GM12878 (cell line): ENCODE data around the gene ZFP37. TPM values are rescaled to one million over a fixed set of nuclear protein-coding genes. Genes with fewer than 3 reads are reported as not detected.
"Not testable (repeated sequence)": the region's sequence is repeated elsewhere in the genome, so short reads cannot be mapped to it uniquely, and the experiment has no call there.

Experiments
- ATAC-seq: fragments of 200-7000 bp; cut with Tn5 transposase; 3 replicates; pipeline ENCODE4 v1.9.1; 2020; ENCODE audit warnings: mild to moderate bottlenecking, moderate library complexity
- BruUV-seq: library from RNA; stranded (reverse); fragments of 400-500 nt; replicated peaks from 2 replicates; lab custom pipeline; 2021; lab: Mats Ljungman, UMichigan
- CTCF ChIA-PET: fragments of 300-600 bp; sonication (Branson Sonifier 250); formaldehyde crosslinking; extraction: SDS; loops from one replicate; lab custom pipeline; 2021; ENCODE audit warnings: inconsistent platforms; lab: Yijun Ruan, JAX
- POLR2A ChIA-PET: fragments of 350-600 bp; formaldehyde crosslinking; extraction: SDS; loops from one replicate; lab custom pipeline; 2021; ENCODE audit warnings: inconsistent platforms; lab: Charles Lee
- RAD21 ChIA-PET: fragments of 300-600 bp; sonication (Branson Sonifier 250); formaldehyde crosslinking; loops from one replicate; lab custom pipeline; 2023; ENCODE audit warnings: antibody characterized with exemption; ENCODE audit not compliant: unreplicated experiment; lab: Charles Lee
- SMC1A ChIA-PET: fragments of 300-600 bp; sonication (Branson Sonifier 250); formaldehyde crosslinking; loops from one replicate; lab custom pipeline; 2023; ENCODE audit not compliant: unreplicated experiment, uncharacterized antibody; lab: Charles Lee
- DNase-seq: peaks from one replicate; pipeline ENCODE4 v3.0.0-alpha.2; 2011; ENCODE audit warnings: low read depth, low spot score
- FAIRE-seq: peaks from 3 replicates; lab custom pipeline; 2011; peaks lifted over from hg19 to GRCh38; lab: Jason Lieb, UNC
- H2AFZ ChIP-seq: 2 replicates; pipeline ENCODE4 v1.6.0; 2011; ENCODE audit warnings: low read depth, low read length, control low read depth; ENCODE audit not compliant: control insufficient read depth
- H3K27ac ChIP-seq: 2 replicates; pipeline ENCODE4 v1.5.1; 2011; ENCODE audit warnings: control low read depth; ENCODE audit not compliant: control insufficient read depth, insufficient read depth
- H3K27me3 ChIP-seq, 2 experiments: replicated peaks in 1 of 2; 2 replicates each; pipeline versions ENCODE4 v1.6.0 to v1.6.1; 2011; ENCODE audit warnings: low read length in 1 of 2; ENCODE audit not compliant: control insufficient read depth in 2 of 2, insufficient read depth in 2 of 2
- H3K36me3 ChIP-seq, 2 experiments: 2 replicates each; pipeline ENCODE4 v1.5.1; 2011; ENCODE audit warnings: low read length in 1 of 2; ENCODE audit not compliant: control insufficient read depth in 2 of 2, insufficient read depth in 2 of 2
- H3K4me1 ChIP-seq: 2 replicates; pipeline ENCODE4 v1.6.1; 2011; ENCODE audit warnings: mild to moderate bottlenecking, low read length, moderate library complexity, mixed read lengths; ENCODE audit not compliant: control insufficient read depth, insufficient read depth
- H3K4me2 ChIP-seq: 2 replicates; pipeline ENCODE4 v1.6.0; 2011; ENCODE audit warnings: control low read depth; ENCODE audit not compliant: control insufficient read depth, insufficient read depth
- H3K4me3 ChIP-seq: fragments of 200-600 bp; sonication (generic); 2 replicates; pipeline ENCODE4 v1.5.1; 2016
- H3K79me2 ChIP-seq: 2 replicates; pipeline ENCODE4 v1.6.0; 2011; ENCODE audit warnings: low read length; ENCODE audit not compliant: control insufficient read depth, insufficient read depth
- H3K9ac ChIP-seq: 2 replicates; pipeline ENCODE4 v1.8.0; 2011; ENCODE audit warnings: low read length, control low read depth, mixed read lengths; ENCODE audit not compliant: control insufficient read depth, insufficient read depth
- H3K9me3 ChIP-seq: replicated peaks from 3 replicates; pipeline ENCODE4 v1.5.1; 2011; ENCODE audit warnings: mild to moderate bottlenecking, low read length; ENCODE audit not compliant: control insufficient read depth, insufficient read depth
- H4K20me1 ChIP-seq: 2 replicates; pipeline ENCODE4 v1.6.0; 2011; ENCODE audit not compliant: control insufficient read depth, insufficient read depth
- CBX5 ChIP-seq: sonication (generic); IDR thresholded peaks from 2 replicates; pipeline ENCODE4 v1.6.1; 2016; ENCODE audit warnings: low read depth, moderate library complexity, mild to moderate bottlenecking, inconsistent platforms
- CREB1 ChIP-seq: IDR thresholded peaks from 2 replicates; pipeline ENCODE4 v1.6.1; 2012; ENCODE audit warnings: low read depth, mild to moderate bottlenecking, inconsistent platforms
- EED ChIP-seq: sonication (generic); IDR thresholded peaks from 2 replicates; pipeline ENCODE4 v1.6.1; 2016; ENCODE audit warnings: antibody characterized with exemption, low read depth
- GABPA ChIP-seq: IDR thresholded peaks from 2 replicates; pipeline ENCODE4 v1.6.1; 2014; ENCODE audit warnings: antibody characterized with exemption, low read depth, mild to moderate bottlenecking, inconsistent platforms
- HCFC1 ChIP-seq: fragments of 150-350 bp; IDR thresholded peaks from 2 replicates; pipeline ENCODE4 v1.6.1; 2014; ENCODE audit warnings: low read length
- WGBS: methylation state at CpG from one replicate; pipeline ENCODE4 v1.1.6; 2016; ENCODE audit warnings: low lambda C conversion rate; ENCODE audit not compliant: insufficient replicate concordance, insufficient coverage; ENCODE audit errors: missing lambda C conversion rate; 5-methylcytosine and 5-hydroxymethylcytosine counted together
- in situ Hi-C: fragments of 300-500 bp; cut with MboI; formaldehyde crosslinking; loops from 9 replicates; pipeline ENCODE4 v1.14.3; 2018; ENCODE audit warnings: mixed read lengths
- intact Hi-C: fragments of 100-400 bp; cut with micrococcal nuclease; formaldehyde crosslinking; loops from one replicate; pipeline ENCODE4 v1.14.2; 2022; ENCODE audit not compliant: unreplicated experiment
- polyA plus RNA-seq, 11 experiments: library from polyadenylated mRNA; depleted of rRNA in 4 of 11; unstranded in 6 of 11; stranded (reverse) in 5 of 11; fragments of >200 nt; fragmentation: Nextera tagmentation in 4 of 11; fragmentation: Illumina TruSeq in 1 of 11; extraction: Ambion mirVana in 4 of 11; extraction: Trizol in 1 of 11; gene quantifications; 1 replicate in 1 of 11; 2 replicates in 10 of 11; pipeline versions ENCODE4 v1.2.1 to v1.2.3, GENCODE V29; 2011 to 2016; ENCODE audit warnings: inconsistent platforms in 2 of 11, missing spikeins in 2 of 11, low read depth in 1 of 11
- total RNA-seq, 4 experiments: library from RNA; depleted of rRNA in 3 of 4; stranded (reverse); fragments of >200 nt in 3 of 4; fragmentation: Illumina TruSeq in 1 of 4; extraction: Trizol in 1 of 4; gene quantifications; 2 replicates each; pipeline versions ENCODE4 v1.2.1 to v1.2.3, GENCODE V29; 2013 to 2021
- TF ChIP-seq, protein P1 (sequence below): fragments of 450-650 bp; IDR thresholded peaks from 2 replicates; pipeline ENCODE4 v1.6.1; 2017; ENCODE audit warnings: mild to moderate bottlenecking

Gene ZFP37
- total and polyA plus RNA-seq, 10 of the 15 experiments (the other 5 are each of a cell fraction or from before 2014, with no cell fraction given): 0.47 to 1.7 (median 1.4) TPM; not detected in 1

DNA sequence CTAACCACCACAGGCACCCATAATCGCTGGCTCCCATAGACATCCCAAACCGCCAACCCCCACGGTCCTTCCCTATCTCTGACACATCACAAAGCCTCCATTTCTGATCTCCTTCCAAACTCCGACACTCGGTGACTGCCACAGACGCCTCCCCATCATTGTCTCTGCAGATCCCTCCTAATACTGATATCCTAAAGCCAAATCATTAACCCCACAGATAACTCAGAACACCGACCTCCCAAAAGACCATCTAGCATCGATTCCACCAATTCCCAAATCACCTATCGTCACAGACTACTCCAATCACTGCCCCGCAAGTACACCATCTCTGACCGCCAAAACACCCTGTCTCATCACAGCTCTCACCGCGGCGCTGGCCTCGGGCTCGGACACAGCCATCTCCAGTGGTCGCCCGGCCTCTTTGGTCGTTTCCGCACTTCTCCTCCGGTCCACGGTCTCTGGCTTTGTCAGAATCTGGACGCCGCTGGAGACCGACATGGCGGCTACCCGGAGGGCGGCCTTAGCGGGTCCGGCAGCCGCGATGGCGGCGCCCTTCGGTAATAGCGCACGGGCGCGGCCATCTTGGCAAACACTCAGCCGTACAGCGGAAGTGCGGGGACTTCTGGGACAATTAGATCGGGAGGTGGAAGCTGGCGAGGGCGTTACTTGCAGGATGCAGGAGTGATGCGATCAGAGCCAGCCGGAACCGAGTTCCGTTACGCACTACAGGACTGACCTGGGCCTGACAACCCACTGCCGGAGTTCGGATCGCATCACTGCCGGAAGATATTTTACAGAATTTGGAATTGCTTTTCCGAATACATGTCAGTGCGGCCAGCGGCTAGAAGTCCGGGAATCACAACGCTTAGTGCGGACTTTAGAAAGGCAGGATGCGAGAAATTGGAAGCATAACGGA, at the start of gene ZFP37 (continued):
- TF ChIP-seq, protein P1, sequence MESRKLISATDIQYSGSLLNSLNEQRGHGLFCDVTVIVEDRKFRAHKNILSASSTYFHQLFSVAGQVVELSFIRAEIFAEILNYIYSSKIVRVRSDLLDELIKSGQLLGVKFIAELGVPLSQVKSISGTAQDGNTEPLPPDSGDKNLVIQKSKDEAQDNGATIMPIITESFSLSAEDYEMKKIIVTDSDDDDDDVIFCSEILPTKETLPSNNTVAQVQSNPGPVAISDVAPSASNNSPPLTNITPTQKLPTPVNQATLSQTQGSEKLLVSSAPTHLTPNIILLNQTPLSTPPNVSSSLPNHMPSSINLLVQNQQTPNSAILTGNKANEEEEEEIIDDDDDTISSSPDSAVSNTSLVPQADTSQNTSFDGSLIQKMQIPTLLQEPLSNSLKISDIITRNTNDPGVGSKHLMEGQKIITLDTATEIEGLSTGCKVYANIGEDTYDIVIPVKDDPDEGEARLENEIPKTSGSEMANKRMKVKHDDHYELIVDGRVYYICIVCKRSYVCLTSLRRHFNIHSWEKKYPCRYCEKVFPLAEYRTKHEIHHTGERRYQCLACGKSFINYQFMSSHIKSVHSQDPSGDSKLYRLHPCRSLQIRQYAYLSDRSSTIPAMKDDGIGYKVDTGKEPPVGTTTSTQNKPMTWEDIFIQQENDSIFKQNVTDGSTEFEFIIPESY: no peak
- TF ChIP-seq CBX5: peak; percentile 89; the same call in 1 of the 2 replicates
- peak; percentile 40; the same call in 1 of the 2 replicates for TF ChIP-seq HCFC1
- TF ChIP-seq CREB1: peak; percentile 85
- TF ChIP-seq GABPA: peak; percentile 83
- TF ChIP-seq EED: peak; percentile 23

DNA sequence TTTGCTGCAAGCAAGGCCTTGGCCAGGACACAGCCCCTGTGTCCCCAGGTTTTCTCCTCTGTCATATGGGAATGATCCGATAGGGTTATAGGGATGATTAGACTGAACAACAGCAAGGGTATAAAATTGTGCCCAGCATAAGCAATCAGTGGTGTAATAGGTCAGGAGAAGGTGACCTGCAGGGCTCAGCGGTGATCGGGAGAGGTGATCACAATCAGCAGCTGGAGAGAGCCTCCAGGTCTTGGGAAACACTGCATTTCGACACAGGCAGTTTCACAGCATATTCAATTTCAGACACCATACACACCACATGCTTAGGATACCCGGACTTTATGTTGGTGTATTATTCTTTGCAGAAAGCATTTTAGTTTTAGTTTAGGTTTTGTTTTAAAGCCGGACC, 48.8 kb upstream of the ZFP37 start:
- H3K9ac ChIP-seq, ATAC-seq, BruUV-seq, DNase-seq, H3K27me3 ChIP-seq, H3K9me3 ChIP-seq, intact Hi-C loops, H3K4me1 ChIP-seq, H2AFZ ChIP-seq, CTCF ChIA-PET, H3K27ac ChIP-seq, FAIRE-seq, H3K4me3 ChIP-seq, H4K20me1 ChIP-seq, SMC1A ChIA-PET, H3K4me2 ChIP-seq, H3K36me3 ChIP-seq, POLR2A ChIA-PET, RAD21 ChIA-PET, in situ Hi-C loops, H3K79me2 ChIP-seq: not testable (repeated sequence)
- no CpG with 5 or more reads among the region's 6 CpGs for WGBS
